ENCODE data around the gene AKAP9.
"Not testable (repeated sequence)": the region's sequence is repeated elsewhere in the genome, so short reads cannot be mapped to it uniquely, and the experiment has no call there.

AKAP9 gene

DNA sequence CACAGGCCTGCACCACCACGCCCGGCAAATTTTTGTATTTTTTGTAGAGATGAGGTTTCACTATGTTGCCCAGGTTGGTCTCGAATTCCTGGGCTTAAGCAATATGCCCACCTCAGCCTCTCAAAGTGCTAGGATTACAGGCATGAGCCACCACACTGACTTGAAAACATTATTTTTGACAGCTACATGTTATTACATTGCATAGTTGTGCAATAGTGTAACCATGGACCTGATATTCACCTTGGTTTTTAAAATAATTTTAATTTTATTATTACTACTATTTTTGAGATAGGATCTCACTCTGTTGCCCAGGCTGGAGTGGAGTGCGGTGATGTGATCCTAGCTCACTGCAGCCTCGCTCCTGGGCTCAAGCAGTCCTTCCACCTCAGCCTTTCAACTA is 18.4 kb downstream of the AKAP9 start:
- no peak for DNase-seq (ENCODE audit: low read depth in 1 of 2, low spot score in 1 of 2)
- H3K27me3 ChIP-seq (ENCODE audit: insufficient read depth, poor library complexity, severe bottlenecking), result no peaks in the 10 kb centered on the region
- TF ChIP-seq POLR2AphosphoS5 (IDR thresholded peaks at IDR 0.05; ENCODE audit: low read depth) (no peak), GABPA (IDR thresholded peaks at IDR 0.05; ENCODE audit: low read depth) (no peak), SPI1 (IDR thresholded peaks at IDR 0.05; ENCODE audit: borderline replicate concordance, low read depth) (no peak)
- TF ChIP-seq, protein P1, sequence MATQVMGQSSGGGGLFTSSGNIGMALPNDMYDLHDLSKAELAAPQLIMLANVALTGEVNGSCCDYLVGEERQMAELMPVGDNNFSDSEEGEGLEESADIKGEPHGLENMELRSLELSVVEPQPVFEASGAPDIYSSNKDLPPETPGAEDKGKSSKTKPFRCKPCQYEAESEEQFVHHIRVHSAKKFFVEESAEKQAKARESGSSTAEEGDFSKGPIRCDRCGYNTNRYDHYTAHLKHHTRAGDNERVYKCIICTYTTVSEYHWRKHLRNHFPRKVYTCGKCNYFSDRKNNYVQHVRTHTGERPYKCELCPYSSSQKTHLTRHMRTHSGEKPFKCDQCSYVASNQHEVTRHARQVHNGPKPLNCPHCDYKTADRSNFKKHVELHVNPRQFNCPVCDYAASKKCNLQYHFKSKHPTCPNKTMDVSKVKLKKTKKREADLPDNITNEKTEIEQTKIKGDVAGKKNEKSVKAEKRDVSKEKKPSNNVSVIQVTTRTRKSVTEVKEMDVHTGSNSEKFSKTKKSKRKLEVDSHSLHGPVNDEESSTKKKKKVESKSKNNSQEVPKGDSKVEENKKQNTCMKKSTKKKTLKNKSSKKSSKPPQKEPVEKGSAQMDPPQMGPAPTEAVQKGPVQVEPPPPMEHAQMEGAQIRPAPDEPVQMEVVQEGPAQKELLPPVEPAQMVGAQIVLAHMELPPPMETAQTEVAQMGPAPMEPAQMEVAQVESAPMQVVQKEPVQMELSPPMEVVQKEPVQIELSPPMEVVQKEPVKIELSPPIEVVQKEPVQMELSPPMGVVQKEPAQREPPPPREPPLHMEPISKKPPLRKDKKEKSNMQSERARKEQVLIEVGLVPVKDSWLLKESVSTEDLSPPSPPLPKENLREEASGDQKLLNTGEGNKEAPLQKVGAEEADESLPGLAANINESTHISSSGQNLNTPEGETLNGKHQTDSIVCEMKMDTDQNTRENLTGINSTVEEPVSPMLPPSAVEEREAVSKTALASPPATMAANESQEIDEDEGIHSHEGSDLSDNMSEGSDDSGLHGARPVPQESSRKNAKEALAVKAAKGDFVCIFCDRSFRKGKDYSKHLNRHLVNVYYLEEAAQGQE (IDR thresholded peaks at IDR 0.05; ENCODE audit: insufficient replicate concordance, low read depth), result no peak
- TF ChIP-seq, protein P2, sequence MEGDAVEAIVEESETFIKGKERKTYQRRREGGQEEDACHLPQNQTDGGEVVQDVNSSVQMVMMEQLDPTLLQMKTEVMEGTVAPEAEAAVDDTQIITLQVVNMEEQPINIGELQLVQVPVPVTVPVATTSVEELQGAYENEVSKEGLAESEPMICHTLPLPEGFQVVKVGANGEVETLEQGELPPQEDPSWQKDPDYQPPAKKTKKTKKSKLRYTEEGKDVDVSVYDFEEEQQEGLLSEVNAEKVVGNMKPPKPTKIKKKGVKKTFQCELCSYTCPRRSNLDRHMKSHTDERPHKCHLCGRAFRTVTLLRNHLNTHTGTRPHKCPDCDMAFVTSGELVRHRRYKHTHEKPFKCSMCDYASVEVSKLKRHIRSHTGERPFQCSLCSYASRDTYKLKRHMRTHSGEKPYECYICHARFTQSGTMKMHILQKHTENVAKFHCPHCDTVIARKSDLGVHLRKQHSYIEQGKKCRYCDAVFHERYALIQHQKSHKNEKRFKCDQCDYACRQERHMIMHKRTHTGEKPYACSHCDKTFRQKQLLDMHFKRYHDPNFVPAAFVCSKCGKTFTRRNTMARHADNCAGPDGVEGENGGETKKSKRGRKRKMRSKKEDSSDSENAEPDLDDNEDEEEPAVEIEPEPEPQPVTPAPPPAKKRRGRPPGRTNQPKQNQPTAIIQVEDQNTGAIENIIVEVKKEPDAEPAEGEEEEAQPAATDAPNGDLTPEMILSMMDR (IDR thresholded peaks at IDR 0.05; ENCODE audit: insufficient read depth, low read length), result no peak
- no peak overlapping the region for H3K27ac ChIP-seq (replicated peaks)
- no peak overlapping the region for H3K4me3 ChIP-seq (replicated peaks; ENCODE audit: insufficient read depth, low read length)

DNA sequence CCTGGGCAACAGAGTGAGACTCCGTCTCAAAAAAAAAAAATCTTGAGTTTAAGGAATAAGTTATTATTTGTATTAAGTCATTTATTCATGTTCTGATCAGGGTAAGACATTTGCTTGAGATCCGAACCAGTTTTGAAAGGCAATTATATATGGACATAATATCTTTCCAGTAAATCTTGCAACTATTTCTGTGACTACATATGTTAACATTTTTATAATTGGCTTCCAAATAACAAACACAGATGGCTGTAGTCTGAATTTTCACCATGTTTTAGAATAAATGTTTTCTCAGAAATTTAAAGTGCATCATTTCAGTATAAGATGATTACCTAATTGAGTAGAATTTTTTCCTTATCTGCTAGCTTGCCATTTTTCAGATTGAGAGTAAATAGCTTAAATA is 21.2 kb downstream of the AKAP9 start:
- H3K27me3 ChIP-seq (ENCODE audit: insufficient read depth, poor library complexity, severe bottlenecking), result no peaks in the 10 kb centered on the region
- no peak overlapping the region for H3K27ac ChIP-seq (replicated peaks)
- TF ChIP-seq, protein P1 (IDR thresholded peaks at IDR 0.05; ENCODE audit: insufficient replicate concordance, low read depth), result no peak
- TF ChIP-seq GABPA (IDR thresholded peaks at IDR 0.05; ENCODE audit: low read depth) (no peak), SPI1 (IDR thresholded peaks at IDR 0.05; ENCODE audit: borderline replicate concordance, low read depth) (no peak), POLR2AphosphoS5 (IDR thresholded peaks at IDR 0.05; ENCODE audit: low read depth) (no peak)
- TF ChIP-seq, protein P2 (IDR thresholded peaks at IDR 0.05; ENCODE audit: insufficient read depth, low read length), result no peak
- no peak overlapping the region for H3K4me3 ChIP-seq (replicated peaks; ENCODE audit: insufficient read depth, low read length)
- no peak for DNase-seq (ENCODE audit: low read depth in 1 of 2, low spot score in 1 of 2)

- no peak for DNase-seq (ENCODE audit: low read depth in 1 of 2, low spot score in 1 of 2)
- TF ChIP-seq GABPA (IDR thresholded peaks at IDR 0.05; ENCODE audit: low read depth), result no peak
- TF ChIP-seq, protein P2 (IDR thresholded peaks at IDR 0.05; ENCODE audit: insufficient read depth, low read length), result no peak
- TF ChIP-seq SPI1 (IDR thresholded peaks at IDR 0.05; ENCODE audit: borderline replicate concordance, low read depth), result no peak
- TF ChIP-seq, protein P1 (IDR thresholded peaks at IDR 0.05; ENCODE audit: insufficient replicate concordance, low read depth), result no peak
- no peak for TF ChIP-seq POLR2AphosphoS5 (IDR thresholded peaks at IDR 0.05; ENCODE audit: low read depth)
- H3K27me3 ChIP-seq (ENCODE audit: insufficient read depth, poor library complexity, severe bottlenecking), result no peaks in the 10 kb centered on the region
- no peak overlapping the region for H3K4me3 ChIP-seq (replicated peaks; ENCODE audit: insufficient read depth, low read length)
- H3K27ac ChIP-seq (replicated peaks), result no peak overlapping the region
Measured at GRCh38 chr7:91962419-91962818, 21.8 kb downstream of the AKAP9 start.

GRCh38 chr7:91967513-91967912 is 26.9 kb downstream of the AKAP9 start:
- not testable (repeated sequence) for DNase-seq (ENCODE audit: low read depth in 1 of 2, low spot score in 1 of 2); H3K27ac ChIP-seq (replicated peaks); H3K4me3 ChIP-seq (replicated peaks; ENCODE audit: insufficient read depth, low read length); H3K27me3 ChIP-seq (ENCODE audit: insufficient read depth, poor library complexity, severe bottlenecking)

Data from HL-60 (cell line).